ENCODE measurements around the gene SPAG8.

- TF ChIP-seq CTCF (IDR thresholded peaks at IDR 0.05) (no peak), POLR2A (IDR thresholded peaks at IDR 0.05; ENCODE audit: low read depth) (no peak), POLR2AphosphoS5 (IDR thresholded peaks at IDR 0.05) (no peak)
These were observed 41.1 kb upstream of the SPAG8 start for GRCh38 chr9:35852876-35853865.
